Central memory CD8-positive, alpha-beta T cell (primary cell): ENCODE results near the gene PFKL.
A peak's percentile ranks its signal among the peaks of the same experiment; 100 is the strongest.

Source experiments
- ATAC-seq: fragments of 150-1000 bp; cut with Tn5 transposase; replicated peaks from 2 replicates; pipeline ENCODE4 v1.10.0; 2022; ENCODE audit warnings: mild to moderate bottlenecking, moderate FRiP score, moderate number of reproducible peaks; ENCODE audit not compliant: poor library complexity, severe bottlenecking; ENCODE audit errors: extremely low read depth
- DNase-seq, 2 donors: peaks; one replicate each; pipeline ENCODE4 v3.0.0; 2021; ENCODE audit warnings: low spot score in 2 of 2
- H3K27ac Mint-ChIP-seq: one replicate; pipeline ENCODE4 v1.8.0; 2022; ENCODE audit warnings: low read depth, mild to moderate bottlenecking, moderate library complexity, mixed read lengths
- H3K27me3 Mint-ChIP-seq: one replicate; pipeline ENCODE4 v1.8.0; 2022; ENCODE audit warnings: mixed read lengths
- H3K36me3 Mint-ChIP-seq: one replicate; pipeline ENCODE4 v1.8.0; 2022; ENCODE audit warnings: mild to moderate bottlenecking, moderate library complexity, mixed read lengths; ENCODE audit not compliant: insufficient read depth
- H3K4me1 Mint-ChIP-seq: one replicate; pipeline ENCODE4 v1.8.0; 2022; ENCODE audit warnings: mixed read lengths
- H3K4me3 Mint-ChIP-seq: one replicate; pipeline ENCODE4 v1.8.0; 2022; ENCODE audit warnings: mild to moderate bottlenecking, moderate library complexity, mixed read lengths
- H3K9me3 Mint-ChIP-seq: one replicate; pipeline ENCODE4 v1.8.0; 2022; ENCODE audit warnings: mixed read lengths

PFKL gene

DNA sequence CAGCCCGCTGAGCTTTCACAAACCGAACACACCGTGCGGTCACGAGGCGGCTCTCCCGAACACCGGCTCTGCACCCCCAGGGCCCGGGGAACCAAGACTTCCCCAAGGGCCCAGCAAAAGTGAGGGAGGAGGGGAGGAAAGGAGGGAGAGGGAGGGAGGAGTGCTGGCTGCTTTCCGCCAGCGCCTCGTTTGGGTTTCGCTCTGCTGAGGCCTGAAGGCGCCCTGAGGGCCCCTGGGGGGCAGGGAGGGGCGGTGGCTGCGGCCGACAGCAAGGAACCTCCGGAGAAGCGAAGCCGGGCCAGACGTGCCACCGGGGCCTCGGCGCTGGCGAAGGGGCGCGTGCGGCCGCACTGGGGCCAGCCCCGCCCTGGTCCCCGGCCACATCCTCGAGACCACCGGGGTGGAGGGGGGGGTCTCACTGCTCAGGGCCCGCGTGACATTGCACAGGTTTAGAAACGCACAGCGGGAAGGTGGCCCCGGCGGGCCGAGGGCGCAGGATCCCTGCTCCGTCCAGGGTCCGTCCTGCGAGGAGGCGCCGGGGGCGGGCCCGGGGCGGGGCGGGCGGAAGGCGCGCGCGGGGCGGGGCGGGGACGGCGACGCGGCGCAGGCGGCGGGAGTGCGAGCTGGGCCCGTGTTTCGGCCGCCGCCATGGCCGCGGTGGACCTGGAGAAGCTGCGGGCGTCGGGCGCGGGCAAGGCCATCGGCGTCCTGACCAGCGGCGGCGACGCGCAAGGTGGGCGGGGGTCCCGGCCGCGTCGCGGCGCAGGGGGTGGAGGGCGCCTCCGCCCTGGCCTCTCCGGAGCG, at the start of gene PFKL:
PFKL (plus strand) TSS at position 596 of the 804 bp plus-strand sequence; CDS start at position 649, 53 bp downstream.
- peaks cover 42% of the 10 kb centered on the region for H3K4me1 Mint-ChIP-seq
- no peaks in the 10 kb centered on the region for H3K9me3 Mint-ChIP-seq
- no peaks in the 10 kb centered on the region for H3K27me3 Mint-ChIP-seq
- peak within 1 kb of the TSS; percentile 83 for H3K4me3 Mint-ChIP-seq
- H3K36me3 Mint-ChIP-seq = peaks cover 6% of the 10 kb centered on the region
- DNase-seq (no peak), ATAC-seq (peak; percentile 56)
- peak within 1 kb of the TSS; percentile 29 for H3K27ac Mint-ChIP-seq

- H3K27ac Mint-ChIP-seq = no peak overlapping the region
- no peaks in the 10 kb centered on the region for H3K4me1 Mint-ChIP-seq
- H3K27me3 Mint-ChIP-seq = peaks cover 17% of the 10 kb centered on the region
- ATAC-seq (no peak), DNase-seq (no peak)
- H3K36me3 Mint-ChIP-seq = no peaks in the 10 kb centered on the region
- no peaks in the 10 kb centered on the region for H3K9me3 Mint-ChIP-seq
- no peak overlapping the region for H3K4me3 Mint-ChIP-seq
These were observed 45.8 kb upstream of the PFKL start for GRCh38 chr21:44253832-44254710.

GRCh38 chr21:44255511-44255981, 44.3 kb upstream of the PFKL start:
- H3K9me3 Mint-ChIP-seq = no peaks in the 10 kb centered on the region
- no peak for ATAC-seq
- H3K27ac Mint-ChIP-seq = no peak overlapping the region
- DNase-seq = no peak
- H3K4me1 Mint-ChIP-seq = no peaks in the 10 kb centered on the region
- peaks cover 2% of the 10 kb centered on the region for H3K36me3 Mint-ChIP-seq
- H3K4me3 Mint-ChIP-seq = no peak overlapping the region
- peaks cover 22% of the 10 kb centered on the region for H3K27me3 Mint-ChIP-seq

DNA sequence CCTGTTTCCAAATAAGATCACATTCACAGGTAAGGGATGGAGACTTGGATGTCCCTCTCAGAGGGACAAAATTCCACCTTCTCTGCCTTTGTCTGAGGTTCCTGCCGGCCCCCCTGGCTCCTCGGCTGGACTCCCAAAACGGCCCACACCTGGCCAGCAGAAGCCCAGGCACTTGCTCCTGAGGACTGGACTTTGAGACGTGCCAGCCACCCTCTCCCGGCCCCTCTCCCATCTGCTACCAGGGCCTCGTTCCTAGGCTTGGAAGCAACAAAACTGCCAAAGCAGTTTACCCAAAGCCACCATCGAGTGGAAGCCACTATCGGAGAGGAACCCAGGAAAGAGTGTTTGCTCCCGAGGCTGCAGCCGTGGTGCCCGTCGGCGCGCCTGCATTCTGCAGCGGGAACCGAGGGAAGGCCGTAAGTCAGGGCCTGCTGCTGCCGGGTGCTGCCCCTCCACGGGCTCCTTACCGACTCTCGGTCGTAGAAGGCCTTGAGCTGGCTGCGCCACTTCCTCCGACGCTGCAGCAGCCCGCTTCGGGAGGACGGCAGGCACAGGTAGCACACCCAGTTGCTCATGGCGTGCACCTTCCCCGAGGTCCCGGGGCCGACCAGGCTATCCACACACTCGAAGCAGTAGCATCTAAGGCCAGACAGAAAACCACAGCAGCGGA, 41.7 kb upstream of the PFKL start:
- no peak overlapping the region for H3K4me3 Mint-ChIP-seq
- no peaks in the 10 kb centered on the region for H3K4me1 Mint-ChIP-seq
- ATAC-seq (no peak), DNase-seq (no peak)
- H3K36me3 Mint-ChIP-seq = peaks cover 2% of the 10 kb centered on the region
- H3K27ac Mint-ChIP-seq = no peak overlapping the region
- H3K27me3 Mint-ChIP-seq = peaks cover 22% of the 10 kb centered on the region
- no peaks in the 10 kb centered on the region for H3K9me3 Mint-ChIP-seq

- H3K27ac Mint-ChIP-seq = no peak overlapping the region
- no peak for ATAC-seq
- no peaks in the 10 kb centered on the region for H3K4me1 Mint-ChIP-seq
- H3K4me3 Mint-ChIP-seq = no peak overlapping the region
- DNase-seq = no peak
- no peaks in the 10 kb centered on the region for H3K9me3 Mint-ChIP-seq
- peaks cover 22% of the 10 kb centered on the region for H3K27me3 Mint-ChIP-seq
- peaks cover 2% of the 10 kb centered on the region for H3K36me3 Mint-ChIP-seq
These were observed 40.7 kb upstream of the PFKL start for GRCh38 chr21:44259082-44259705.

- Mint-ChIP-seq H3K4me3 (no peak overlapping the region), H3K36me3 (peaks cover 2% of the 10 kb centered on the region), H3K27me3 (peaks cover 15% of the 10 kb centered on the region), H3K4me1 (no peaks in the 10 kb centered on the region), H3K27ac (no peak overlapping the region), H3K9me3 (no peaks in the 10 kb centered on the region)
- DNase-seq = no peak
- ATAC-seq = no peak
These were observed 39.8 kb upstream of the PFKL start for GRCh38 chr21:44260066-44260465.

- DNase-seq (no peak), ATAC-seq (no peak)
- Mint-ChIP-seq H3K4me3 (no peak overlapping the region), H3K9me3 (no peaks in the 10 kb centered on the region), H3K4me1 (no peaks in the 10 kb centered on the region), H3K27me3 (peaks cover 12% of the 10 kb centered on the region), H3K36me3 (peaks cover 2% of the 10 kb centered on the region), H3K27ac (no peak overlapping the region)
These were observed 38.8 kb upstream of the PFKL start for GRCh38 chr21:44260791-44261631.

DNA sequence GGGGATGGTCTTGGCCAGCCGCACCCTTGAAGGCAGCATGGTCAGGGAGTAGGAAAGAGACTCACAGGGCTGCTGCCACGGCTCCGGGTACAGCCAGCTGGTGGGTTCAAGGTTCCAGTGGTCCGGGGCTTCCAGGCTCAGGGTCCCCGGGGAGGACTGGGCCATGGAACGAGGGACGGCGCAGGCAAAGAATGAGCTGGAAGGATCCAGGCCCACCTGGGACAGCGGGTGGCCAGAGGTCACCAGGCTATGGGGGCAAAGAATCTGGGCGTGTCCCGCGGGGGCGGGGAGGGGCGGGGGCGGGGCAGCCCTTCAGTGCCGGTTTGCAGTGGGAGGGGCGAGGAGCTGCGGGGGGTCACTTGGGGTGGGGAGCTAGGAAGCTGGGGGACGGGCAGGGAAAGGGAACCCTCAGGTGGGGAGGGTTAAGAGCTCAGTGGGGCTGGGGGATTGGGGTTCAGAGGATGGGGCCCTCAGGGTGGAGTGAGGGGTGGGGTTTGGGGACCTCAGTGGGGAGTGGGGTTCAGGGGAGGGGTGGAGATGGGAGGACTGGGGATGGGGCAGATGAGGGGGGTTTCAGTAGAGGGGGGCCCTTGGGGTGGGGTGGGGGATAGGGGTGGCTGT, 38.1 kb upstream of the PFKL start, which contains the start of gene DNMT3L:
DNMT3L (minus strand) TSS at position 223 of the 621 bp plus-strand sequence. CDS start 638 bp downstream, outside the sequence.
- H3K9me3 Mint-ChIP-seq = no peaks in the 10 kb centered on the region
- no peak for ATAC-seq
- H3K27ac Mint-ChIP-seq = no peak within 1 kb of the TSS
- no peak within 1 kb of the TSS for H3K4me3 Mint-ChIP-seq
- H3K36me3 Mint-ChIP-seq = peaks cover 2% of the 10 kb centered on the region
- peaks cover 12% of the 10 kb centered on the region for H3K27me3 Mint-ChIP-seq
- H3K4me1 Mint-ChIP-seq = no peaks in the 10 kb centered on the region
- DNase-seq = no peak

GRCh38 chr21:44262338-44263056, 37.4 kb upstream of the PFKL start:
- DNase-seq (no peak), ATAC-seq (no peak)
- Mint-ChIP-seq H3K27ac (no peak overlapping the region), H3K36me3 (peaks cover 2% of the 10 kb centered on the region), H3K27me3 (peaks cover 12% of the 10 kb centered on the region), H3K9me3 (no peaks in the 10 kb centered on the region), H3K4me3 (no peak overlapping the region), H3K4me1 (no peaks in the 10 kb centered on the region)

DNA sequence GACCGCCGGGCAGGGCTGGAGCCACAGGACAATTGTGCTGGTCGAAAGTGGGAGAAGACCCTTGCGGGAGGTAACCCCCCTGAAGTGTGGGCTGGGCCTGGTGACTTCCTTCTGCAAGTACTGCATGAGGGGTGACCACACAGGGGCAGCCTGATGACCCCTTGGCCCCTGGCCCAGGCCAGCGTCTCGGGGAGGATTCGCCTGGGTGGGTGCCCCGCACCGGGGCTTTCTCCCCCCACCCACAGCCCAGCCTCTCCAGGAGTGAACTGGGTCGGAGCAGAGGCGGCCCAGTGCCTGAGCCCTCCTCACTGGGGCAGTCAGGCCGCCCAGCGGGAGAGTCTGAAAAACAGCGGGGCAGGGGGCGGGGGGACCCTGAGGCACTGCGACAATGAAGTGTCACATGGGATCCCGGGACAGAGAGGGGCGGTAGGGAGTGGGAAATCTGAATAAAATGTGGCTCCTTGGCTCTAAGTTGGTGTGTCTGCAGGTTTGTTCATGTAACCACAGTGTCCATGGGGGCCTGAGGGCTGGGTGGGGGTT, 36.6 kb upstream of the PFKL start:
- Mint-ChIP-seq H3K27me3 (peaks cover 12% of the 10 kb centered on the region), H3K27ac (no peak overlapping the region), H3K9me3 (no peaks in the 10 kb centered on the region), H3K4me3 (no peak overlapping the region), H3K4me1 (no peaks in the 10 kb centered on the region), H3K36me3 (peaks cover 2% of the 10 kb centered on the region)
- ATAC-seq (no peak), DNase-seq (no peak)
